Endothelial cell of umbilical vein (primary cell): Measurements from ENCODE around the gene SLC35A5.

ENCODE experiments used
- CTCF ChIP-seq, 2 donors: IDR thresholded peaks; 1 replicate in 1 of 2; 2 replicates in 1 of 2; pipeline ENCODE4 v1.5.1; 2011; ENCODE audit warnings: low read length in 2 of 2, mild to moderate bottlenecking in 2 of 2, moderate library complexity in 2 of 2, control low read depth in 1 of 2, inconsistent platforms in 1 of 2, low read depth in 1 of 2; ENCODE audit not compliant: insufficient read depth in 1 of 2; ENCODE audit errors: extremely low read depth in 1 of 2
- EZH2 ChIP-seq: IDR thresholded peaks from 2 replicates; pipeline ENCODE4 v1.6.1; 2012; ENCODE audit warnings: borderline replicate concordance, low read depth, mild to moderate bottlenecking, moderate library complexity, low read length, inconsistent platforms; ENCODE audit not compliant: severe bottlenecking
- MAX ChIP-seq: IDR thresholded peaks from 2 replicates; pipeline ENCODE4 v1.6.1; 2011; ENCODE audit not compliant: insufficient read depth, insufficient read length
- POLR2A ChIP-seq: IDR thresholded peaks from 2 replicates; pipeline ENCODE4 v1.6.1; 2012; ENCODE audit warnings: low read depth, mild to moderate bottlenecking, control low read depth, low read length
- POLR2AphosphoS5 ChIP-seq: IDR thresholded peaks from 2 replicates; pipeline ENCODE4 v1.6.1; 2012; ENCODE audit warnings: low read depth, mild to moderate bottlenecking, control low read depth, low read length, moderate library complexity; ENCODE audit not compliant: insufficient read depth

- TF ChIP-seq POLR2A (no peak), CTCF (IDR thresholded peaks at IDR 0.05; ENCODE audit: extremely low read depth in 1 of 2, insufficient read depth in 1 of 2, low read depth in 1 of 2, low read length in 2 of 2) (no peak), POLR2AphosphoS5 (no peak), MAX (no peak), EZH2 (no peak)
Observed at GRCh38 chr3:112634786-112635541, 73.1 kb downstream of the SLC35A5 start.
